VCaP (cell line): Measurements from ENCODE around the gene STX10.
"Not testable (repeated sequence)": the region's sequence is repeated elsewhere in the genome, so short reads cannot be mapped to it uniquely, and the experiment has no call there.

Experiments used
- H3K27ac ChIP-seq: fragments of 450-650 bp; 2 replicates; pipeline ENCODE4 v1.5.1; 2017
- TF ChIP-seq, protein P1 (sequence below): fragments of 450-650 bp; conservative IDR thresholded peaks from 2 replicates; pipeline ENCODE4 v1.5.1; 2017; ENCODE audit warnings: mild to moderate bottlenecking, moderate library complexity

The STX10 gene

DNA sequence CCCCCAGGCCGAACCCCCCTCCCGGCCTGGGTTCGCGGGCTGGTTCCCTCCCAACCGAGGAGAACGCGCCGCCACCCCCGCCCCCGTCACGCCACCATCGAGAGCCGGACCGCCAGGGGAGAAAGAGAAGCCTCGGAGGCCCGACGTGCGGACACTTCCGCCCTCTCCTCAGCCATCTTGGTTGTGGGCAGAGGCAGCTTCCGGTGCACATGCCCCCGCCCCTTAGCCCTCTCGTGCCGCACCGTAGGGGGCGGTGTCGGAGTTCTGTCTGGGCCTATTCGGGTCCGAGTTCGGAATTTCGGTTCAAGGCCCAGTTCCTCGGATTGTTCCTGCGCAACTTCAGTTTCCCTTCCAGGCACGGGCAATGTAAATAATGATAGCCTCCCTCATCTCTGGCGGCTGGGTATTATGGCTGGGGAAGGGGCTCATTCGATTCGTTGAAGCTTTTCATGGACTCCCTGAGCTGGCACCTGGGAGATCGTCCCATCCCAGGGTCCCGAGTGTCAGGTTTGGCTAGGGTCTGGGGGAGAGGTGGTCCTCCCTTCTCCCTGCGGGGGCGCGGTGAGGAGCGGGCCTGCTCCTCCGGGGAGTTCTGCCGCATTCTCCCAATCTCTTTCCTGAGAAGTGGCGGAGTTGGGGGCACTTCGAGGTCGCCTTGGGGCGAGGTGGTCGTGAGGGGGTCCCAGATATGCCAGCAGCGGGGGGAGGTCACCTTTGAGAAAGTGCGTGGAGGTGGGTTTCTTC lies at the start of gene STX10, which contains the start of gene IER2:
Gene STX10, minus strand, starts transcription at position 189 of the 744 bp plus-strand sequence. CDS start 202 bp downstream, outside the sequence.
Gene IER2, plus strand, starts transcription at position 225 of the 744 bp plus-strand sequence. CDS start 2,776 bp downstream, outside the sequence.
- TF ChIP-seq, protein P1, sequence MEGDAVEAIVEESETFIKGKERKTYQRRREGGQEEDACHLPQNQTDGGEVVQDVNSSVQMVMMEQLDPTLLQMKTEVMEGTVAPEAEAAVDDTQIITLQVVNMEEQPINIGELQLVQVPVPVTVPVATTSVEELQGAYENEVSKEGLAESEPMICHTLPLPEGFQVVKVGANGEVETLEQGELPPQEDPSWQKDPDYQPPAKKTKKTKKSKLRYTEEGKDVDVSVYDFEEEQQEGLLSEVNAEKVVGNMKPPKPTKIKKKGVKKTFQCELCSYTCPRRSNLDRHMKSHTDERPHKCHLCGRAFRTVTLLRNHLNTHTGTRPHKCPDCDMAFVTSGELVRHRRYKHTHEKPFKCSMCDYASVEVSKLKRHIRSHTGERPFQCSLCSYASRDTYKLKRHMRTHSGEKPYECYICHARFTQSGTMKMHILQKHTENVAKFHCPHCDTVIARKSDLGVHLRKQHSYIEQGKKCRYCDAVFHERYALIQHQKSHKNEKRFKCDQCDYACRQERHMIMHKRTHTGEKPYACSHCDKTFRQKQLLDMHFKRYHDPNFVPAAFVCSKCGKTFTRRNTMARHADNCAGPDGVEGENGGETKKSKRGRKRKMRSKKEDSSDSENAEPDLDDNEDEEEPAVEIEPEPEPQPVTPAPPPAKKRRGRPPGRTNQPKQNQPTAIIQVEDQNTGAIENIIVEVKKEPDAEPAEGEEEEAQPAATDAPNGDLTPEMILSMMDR = peak; percentile 50
- H3K27ac ChIP-seq = peak within 1 kb of the TSS; percentile 95

DNA sequence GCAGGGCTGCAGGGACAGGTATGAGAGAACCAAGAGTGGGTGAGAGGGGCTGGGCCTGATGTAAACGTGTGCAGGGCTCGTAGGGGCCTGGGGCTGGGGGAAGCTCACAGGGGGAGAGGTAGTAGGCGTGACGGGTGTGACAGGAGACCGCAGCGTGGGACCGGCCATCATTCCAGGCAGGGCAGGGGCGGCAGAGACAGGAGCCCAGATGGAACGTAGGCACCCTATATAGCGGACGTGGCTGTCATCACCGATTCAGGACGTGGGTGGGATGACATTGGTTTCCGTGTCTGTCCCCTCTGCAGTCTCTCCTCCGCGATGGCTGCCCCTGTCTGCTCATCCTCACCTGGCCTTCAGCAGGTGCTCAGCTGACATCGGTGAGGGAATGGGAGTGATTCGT lies 48.5 kb upstream of the STX10 start:
- TF ChIP-seq, protein P1 = no peak
- no peak overlapping the region for H3K27ac ChIP-seq

DNA sequence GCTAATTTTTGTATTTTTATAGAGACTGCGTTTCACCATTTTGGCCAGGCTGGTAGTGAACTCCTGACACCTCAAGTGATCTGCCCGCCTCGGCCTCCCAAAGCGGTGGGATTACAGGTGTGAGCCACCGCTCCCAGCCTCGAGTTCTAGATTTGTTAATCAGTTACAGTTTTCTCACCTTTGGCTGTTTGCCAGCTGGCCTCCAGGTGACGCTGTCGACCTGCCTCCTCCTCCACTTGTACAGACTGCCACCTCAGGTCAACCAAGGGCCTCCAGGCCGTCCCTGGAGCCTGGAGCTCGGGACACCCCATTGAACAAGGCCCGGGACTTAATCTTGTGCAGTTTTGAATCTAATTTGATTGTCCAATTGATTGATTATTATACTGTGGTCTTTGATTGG lies 45.5 kb upstream of the STX10 start:
- H3K27ac ChIP-seq = no peak overlapping the region
- TF ChIP-seq, protein P1 = peak; percentile 14; the same call in 1 of the 2 replicates

- TF ChIP-seq, protein P1 = no peak
- H3K27ac ChIP-seq = no peak overlapping the region
These were observed 40.8 kb upstream of the STX10 start for GRCh38 chr19:13190781-13191540.

GRCh38 chr19:13189600-13189999 lies 39.4 kb upstream of the STX10 start:
- H3K27ac ChIP-seq = no peak overlapping the region
- TF ChIP-seq, protein P1 = no peak

DNA sequence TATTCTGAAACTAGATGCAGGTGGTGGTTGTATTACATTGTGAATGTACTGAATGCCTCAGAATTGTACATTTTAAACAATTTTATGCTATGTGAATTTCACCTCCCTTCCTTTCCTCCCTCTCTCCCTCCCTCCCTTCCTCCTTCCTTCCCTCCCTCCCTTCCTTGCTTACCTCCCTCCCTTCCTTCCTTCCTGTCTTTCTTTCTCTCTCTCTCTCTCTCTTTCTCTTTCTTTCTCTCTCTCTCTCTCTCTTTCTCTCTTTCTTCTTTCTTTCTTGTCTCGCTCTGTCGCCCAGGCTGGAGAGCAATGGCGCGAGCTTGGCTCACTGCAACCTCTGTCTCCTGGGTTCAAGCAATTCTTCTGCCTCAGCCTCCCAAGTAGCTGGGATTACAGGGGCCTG lies 37.2 kb upstream of the STX10 start:
- no peak overlapping the region for H3K27ac ChIP-seq
- TF ChIP-seq, protein P1 = no peak

DNA sequence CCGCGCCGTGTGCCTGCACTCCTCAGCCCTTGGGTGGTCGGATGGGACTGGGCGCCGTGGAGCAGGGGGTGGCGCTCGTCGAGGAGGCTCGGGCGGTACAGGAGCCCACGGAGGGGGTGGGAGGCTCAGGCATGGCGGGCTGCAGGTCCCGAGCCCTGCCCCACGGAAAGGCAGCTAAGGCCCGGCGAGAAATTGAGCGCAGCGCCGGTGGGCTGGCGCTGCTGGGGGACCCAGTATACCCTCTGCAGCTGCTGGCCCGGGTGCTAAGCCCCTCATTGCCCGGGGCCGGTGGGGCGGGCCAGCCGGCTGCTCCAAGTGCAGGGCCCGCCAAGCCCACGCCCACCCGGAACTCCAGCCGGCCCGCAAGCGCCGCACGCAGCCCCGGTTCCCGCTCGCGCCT lies 36.5 kb upstream of the STX10 start:
- not testable (repeated sequence) for H3K27ac ChIP-seq

DNA sequence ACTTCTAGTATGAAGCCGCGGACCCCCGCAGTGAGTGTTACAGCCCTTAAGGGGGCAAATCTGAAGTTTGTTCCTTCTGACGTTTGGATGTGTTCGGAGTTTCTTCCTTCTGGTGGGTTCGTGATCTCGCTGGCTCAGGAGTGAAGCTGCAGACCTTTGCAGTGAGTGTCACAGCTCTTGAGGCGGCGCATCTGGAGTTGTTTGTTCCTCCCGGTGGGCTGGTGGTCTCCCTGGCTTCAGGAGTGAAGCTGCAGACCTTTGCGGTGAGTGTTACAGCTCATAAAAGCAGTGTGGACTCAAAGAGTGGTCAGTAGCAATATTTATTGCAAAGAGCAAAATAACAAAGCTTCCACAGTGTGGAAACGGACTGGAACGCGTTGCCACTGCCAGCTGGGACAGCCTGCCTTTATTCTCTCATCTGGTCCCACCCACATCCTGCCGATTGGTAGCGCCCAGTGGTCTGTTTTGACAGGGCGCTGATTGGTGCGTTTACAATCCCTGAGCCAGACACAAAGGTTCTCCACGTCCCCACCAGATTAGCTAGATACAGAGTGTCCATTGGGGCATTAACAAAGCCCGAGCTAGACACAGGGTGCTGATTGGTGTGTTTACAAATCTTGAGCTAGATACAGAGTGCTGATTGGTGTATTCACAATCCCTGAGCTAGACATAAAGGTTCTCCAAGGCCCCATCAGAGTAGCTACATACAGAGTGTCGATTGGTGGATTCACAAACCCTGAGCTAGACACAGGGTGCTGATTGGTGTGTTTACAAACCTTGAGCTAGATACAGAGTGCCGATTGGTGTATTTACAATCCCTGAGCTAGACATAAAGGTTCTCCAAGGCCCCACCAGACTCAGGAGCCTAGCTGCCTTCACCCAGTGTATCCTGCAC lies 35.8 kb upstream of the STX10 start:
- H3K27ac ChIP-seq = not testable (repeated sequence)

DNA sequence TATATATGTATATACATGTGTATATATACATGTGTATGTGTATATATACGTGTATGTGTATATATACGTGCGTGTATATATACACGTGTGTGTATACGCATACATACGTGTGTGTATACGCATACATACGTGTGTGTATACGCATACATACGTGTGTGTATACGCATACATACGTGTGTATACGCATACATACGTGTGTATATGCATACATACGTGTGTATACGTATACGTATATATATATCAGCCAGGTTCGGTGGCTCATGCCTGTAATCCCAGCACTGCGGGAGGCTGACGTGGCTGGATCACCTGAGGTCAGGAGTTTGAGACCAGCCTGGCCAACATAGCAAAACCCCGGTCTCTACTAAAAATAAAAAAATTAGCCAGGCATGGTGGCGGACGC lies 34.8 kb upstream of the STX10 start:
- H3K27ac ChIP-seq = not testable (repeated sequence)
